IPS-20b (cell line): ENCODE measurements around the gene INTS3.

ENCODE experiments used
- H3K27ac ChIP-seq: one replicate; pipeline ENCODE4 v1.5.1; 2013; ENCODE audit warnings: low read length
- H3K27me3 ChIP-seq: 2 replicates; pipeline ENCODE4 v1.6.1; 2013; ENCODE audit warnings: mild to moderate bottlenecking, low read length, inconsistent platforms; ENCODE audit not compliant: insufficient read depth
- H3K36me3 ChIP-seq: 2 replicates; pipeline ENCODE4 v1.6.1; 2013; ENCODE audit warnings: low read depth, mild to moderate bottlenecking, inconsistent platforms, low read length, moderate library complexity; ENCODE audit not compliant: insufficient read depth
- H3K4me1 ChIP-seq: 2 replicates; pipeline ENCODE4 v1.6.1; 2013; ENCODE audit warnings: mild to moderate bottlenecking, control low read depth, inconsistent platforms, low read length, moderate library complexity; ENCODE audit not compliant: insufficient read depth
- H3K4me3 ChIP-seq: 2 replicates; pipeline ENCODE4 v1.5.1; 2013; ENCODE audit warnings: mild to moderate bottlenecking, low read length, inconsistent platforms
- H3K9ac ChIP-seq: 2 replicates; pipeline ENCODE4 v1.6.1; 2013; ENCODE audit warnings: low read depth, mild to moderate bottlenecking, inconsistent platforms, low read length, moderate library complexity
- H3K9me3 ChIP-seq: 2 replicates; pipeline ENCODE4 v1.6.1; 2013; ENCODE audit warnings: mild to moderate bottlenecking, low read depth, low read length, inconsistent platforms; ENCODE audit not compliant: insufficient read depth

Gene INTS3

GRCh38 chr1:153687346-153688125 is 40.3 kb upstream of the INTS3 start:
- no peaks in the 10 kb centered on the region for H3K27me3 ChIP-seq
- H3K9ac ChIP-seq, result no peak overlapping the region
- H3K4me1 ChIP-seq, result no peaks in the 10 kb centered on the region
- H3K36me3 ChIP-seq, result peaks cover 15% of the 10 kb centered on the region; the same call in 1 of the 2 replicates
- H3K4me3 ChIP-seq, result no peak overlapping the region
- H3K9me3 ChIP-seq, result no peaks in the 10 kb centered on the region
- H3K27ac ChIP-seq, result no peak overlapping the region

- Histone ChIP-seq H3K9me3 (no peaks in the 10 kb centered on the region), H3K9ac (no peak overlapping the region), H3K4me1 (no peaks in the 10 kb centered on the region)
Measured at GRCh38 chr1:153688276-153688675, 39.6 kb upstream of the INTS3 start.

GRCh38 chr1:153688736-153689328 is 39.0 kb upstream of the INTS3 start:
- H3K27me3 ChIP-seq, result no peaks in the 10 kb centered on the region
- H3K36me3 ChIP-seq, result peaks cover 9% of the 10 kb centered on the region; the same call in 1 of the 2 replicates
- no peak overlapping the region for H3K27ac ChIP-seq
- H3K4me1 ChIP-seq, result no peaks in the 10 kb centered on the region
- no peak overlapping the region; the same call in 1 of the 2 replicates for H3K9ac ChIP-seq
- H3K4me3 ChIP-seq, result no peak overlapping the region
- H3K9me3 ChIP-seq, result no peaks in the 10 kb centered on the region

More at GRCh38 chr1:153688276-153688675, 39.6 kb upstream of the INTS3 start:
- no peak overlapping the region for H3K4me3 ChIP-seq
- H3K27ac ChIP-seq, result no peak overlapping the region
- H3K27me3 ChIP-seq, result no peaks in the 10 kb centered on the region
- H3K36me3 ChIP-seq, result peaks cover 11% of the 10 kb centered on the region; the same call in 1 of the 2 replicates

- H3K27me3 ChIP-seq, result no peaks in the 10 kb centered on the region
- H3K9ac ChIP-seq, result no peak overlapping the region
- H3K9me3 ChIP-seq, result no peaks in the 10 kb centered on the region
- peaks cover 15% of the 10 kb centered on the region; the same call in 1 of the 2 replicates for H3K4me1 ChIP-seq
- H3K36me3 ChIP-seq, result no peaks in the 10 kb centered on the region; the same call in 1 of the 2 replicates
- H3K4me3 ChIP-seq, result no peak overlapping the region
- no peak overlapping the region for H3K27ac ChIP-seq
Measured at GRCh38 chr1:153693466-153693865, 34.4 kb upstream of the INTS3 start.

GRCh38 chr1:153696741-153697140 is 31.1 kb upstream of the INTS3 start:
- peak overlapping the region; percentile 77; the same call in 1 of the 2 replicates for H3K9ac ChIP-seq
- H3K27ac ChIP-seq, result no peak overlapping the region

GRCh38 chr1:153697191-153698019 is 30.4 kb upstream of the INTS3 start:
- H3K27ac ChIP-seq, result peak overlapping the region; percentile 93
- no peaks in the 10 kb centered on the region for H3K9me3 ChIP-seq
- peaks cover 24% of the 10 kb centered on the region for H3K4me1 ChIP-seq
- peak overlapping the region; percentile 47; the same call in 1 of the 2 replicates for H3K4me3 ChIP-seq
- no peaks in the 10 kb centered on the region for H3K36me3 ChIP-seq
- no peaks in the 10 kb centered on the region for H3K27me3 ChIP-seq
- peak overlapping the region; percentile 77; the same call in 1 of the 2 replicates for H3K9ac ChIP-seq

More at GRCh38 chr1:153696741-153697140, 31.1 kb upstream of the INTS3 start:
- Histone ChIP-seq H3K4me3 (no peak overlapping the region), H3K4me1 (peaks cover 24% of the 10 kb centered on the region), H3K9me3 (no peaks in the 10 kb centered on the region), H3K27me3 (no peaks in the 10 kb centered on the region), H3K36me3 (no peaks in the 10 kb centered on the region)

- Histone ChIP-seq H3K27ac (peak overlapping the region; percentile 93), H3K9ac (peak overlapping the region; percentile 77; the same call in 1 of the 2 replicates), H3K27me3 (no peaks in the 10 kb centered on the region), H3K36me3 (no peaks in the 10 kb centered on the region), H3K4me3 (peak overlapping the region; percentile 47; the same call in 1 of the 2 replicates), H3K4me1 (peaks cover 24% of the 10 kb centered on the region), H3K9me3 (no peaks in the 10 kb centered on the region)
Measured at GRCh38 chr1:153698020-153698922, 29.6 kb upstream of the INTS3 start.

GRCh38 chr1:153698923-153699714 is 28.7 kb upstream of the INTS3 start:
- no peak overlapping the region for H3K4me3 ChIP-seq

GRCh38 chr1:153699768-153700167 is 28.1 kb upstream of the INTS3 start:
- no peaks in the 10 kb centered on the region for H3K27me3 ChIP-seq

More at GRCh38 chr1:153698923-153699714, 28.7 kb upstream of the INTS3 start:
- no peaks in the 10 kb centered on the region for H3K27me3 ChIP-seq
- no peak overlapping the region for H3K27ac ChIP-seq
- H3K36me3 ChIP-seq, result no peaks in the 10 kb centered on the region
- peaks cover 24% of the 10 kb centered on the region for H3K4me1 ChIP-seq
- no peaks in the 10 kb centered on the region for H3K9me3 ChIP-seq
- no peak overlapping the region for H3K9ac ChIP-seq

GRCh38 chr1:153705484-153705883 is 22.4 kb upstream of the INTS3 start:
- no peak overlapping the region for H3K4me3 ChIP-seq
- H3K9ac ChIP-seq, result no peak overlapping the region
- H3K36me3 ChIP-seq, result no peaks in the 10 kb centered on the region
- no peaks in the 10 kb centered on the region for H3K27me3 ChIP-seq
- no peaks in the 10 kb centered on the region for H3K9me3 ChIP-seq
- no peaks in the 10 kb centered on the region for H3K4me1 ChIP-seq
- no peak overlapping the region for H3K27ac ChIP-seq

More at GRCh38 chr1:153699768-153700167, 28.1 kb upstream of the INTS3 start:
- Histone ChIP-seq H3K9ac (no peak overlapping the region), H3K36me3 (no peaks in the 10 kb centered on the region), H3K4me3 (no peak overlapping the region), H3K9me3 (no peaks in the 10 kb centered on the region), H3K4me1 (peaks cover 24% of the 10 kb centered on the region), H3K27ac (no peak overlapping the region)
